ENCODE data around the gene MSH3.
"Not testable (repeated sequence)": the region's sequence is repeated elsewhere in the genome, so short reads cannot be mapped to it uniquely, and the experiment has no call there.

The MSH3 gene

GRCh38 chr5:80656425-80656824, 2.0 kb downstream of the MSH3 start:
- peak; percentile 50 for DNase-seq (ENCODE audit: low read depth)

GRCh38 chr5:80659106-80659505, 4.7 kb downstream of the MSH3 start:
- DNase-seq (ENCODE audit: low read depth): peak; percentile 46

GRCh38 chr5:80660661-80661060, 6.2 kb downstream of the MSH3 start:
- DNase-seq (ENCODE audit: low read depth): not testable (repeated sequence)

- DNase-seq (ENCODE audit: low read depth): peak; percentile 8
These were observed 7.7 kb downstream of the MSH3 start for GRCh38 chr5:80662108-80662507.

GRCh38 chr5:80665057-80665456, 10.6 kb downstream of the MSH3 start:
- DNase-seq (ENCODE audit: low read depth): no peak

- DNase-seq (ENCODE audit: low read depth): no peak
These were observed 12.9 kb downstream of the MSH3 start for GRCh38 chr5:80667384-80667783.

GRCh38 chr5:80668016-80668969, 13.8 kb downstream of the MSH3 start:
- DNase-seq (ENCODE audit: low read depth): no peak

GRCh38 chr5:80672140-80672736, 17.8 kb downstream of the MSH3 start:
- peak; percentile 81 for DNase-seq (ENCODE audit: low read depth)

- DNase-seq (ENCODE audit: low read depth): no peak
These were observed 22.3 kb downstream of the MSH3 start for GRCh38 chr5:80676706-80677105.

GRCh38 chr5:80686757-80687156, 32.3 kb downstream of the MSH3 start:
- DNase-seq (ENCODE audit: low read depth): peak; percentile 47

GRCh38 chr5:80688648-80689420, 34.4 kb downstream of the MSH3 start:
- DNase-seq (ENCODE audit: low read depth): no peak

- no peak for DNase-seq (ENCODE audit: low read depth)
These were observed 35.2 kb downstream of the MSH3 start for GRCh38 chr5:80689627-80690026.

GRCh38 chr5:80695666-80696065, 41.2 kb downstream of the MSH3 start:
- no peak for DNase-seq (ENCODE audit: low read depth)

- DNase-seq (ENCODE audit: low read depth): no peak
These were observed 42.0 kb downstream of the MSH3 start for GRCh38 chr5:80696450-80696849.

GRCh38 chr5:80697100-80697499, 42.6 kb downstream of the MSH3 start:
- no peak for DNase-seq (ENCODE audit: low read depth)

GRCh38 chr5:80698369-80698768, 43.9 kb downstream of the MSH3 start:
- DNase-seq (ENCODE audit: low read depth): no peak

GRCh38 chr5:80701597-80701996, 47.1 kb downstream of the MSH3 start:
- no peak for DNase-seq (ENCODE audit: low read depth)

GRCh38 chr5:80703291-80703690, 48.8 kb downstream of the MSH3 start:
- no peak for DNase-seq (ENCODE audit: low read depth)

- no peak for DNase-seq (ENCODE audit: low read depth)
These were observed 49.3 kb downstream of the MSH3 start for GRCh38 chr5:80703747-80704146.

GRCh38 chr5:80704221-80704620, 49.8 kb downstream of the MSH3 start:
- DNase-seq (ENCODE audit: low read depth): no peak

GRCh38 chr5:80705216-80705769, 50.8 kb downstream of the MSH3 start:
- DNase-seq (ENCODE audit: low read depth): no peak

GRCh38 chr5:80705801-80706200, 51.3 kb downstream of the MSH3 start:
- DNase-seq (ENCODE audit: low read depth): no peak
